ENCODE measurements around the gene LBHD2. TPM values are rescaled to one million over a fixed set of nuclear protein-coding genes. Genes with fewer than 3 reads are reported as not detected.

Gene LBHD2
- polyA plus RNA-seq, 1 donor from 2014 or later: not detected

GRCh38 chr14:103064978-103065377 is 19.0 kb upstream of the LBHD2 start:
- no peaks in the 10 kb centered on the region for H3K9me3 ChIP-seq (ENCODE audit: low read length)
- no peaks in the 10 kb centered on the region for H3F3A ChIP-seq (ENCODE audit: insufficient read depth, low read length, poor library complexity, severe bottlenecking)
- H3K9ac ChIP-seq (ENCODE audit: low read length): no peak overlapping the region
- H3K36me3 ChIP-seq (ENCODE audit: insufficient read depth, low read length): no peaks in the 10 kb centered on the region
- H4K20me1 ChIP-seq (ENCODE audit: insufficient read depth): no peaks in the 10 kb centered on the region
- H3K79me2 ChIP-seq (replicated peaks; ENCODE audit: insufficient read depth, low read length): no peaks in the 10 kb centered on the region
- no peak for TF ChIP-seq REST (IDR thresholded peaks at IDR 0.05; ENCODE audit: borderline replicate concordance)
- TF ChIP-seq POLR2AphosphoS5 (IDR thresholded peaks at IDR 0.05): no peak
- no peak for TF ChIP-seq SMC3 (conservative IDR thresholded peaks at IDR 0.05; ENCODE audit: poor library complexity)
- TF ChIP-seq MXI1 (conservative IDR thresholded peaks at IDR 0.05; ENCODE audit: poor library complexity, severe bottlenecking): no peak
- TF ChIP-seq, protein P1, sequence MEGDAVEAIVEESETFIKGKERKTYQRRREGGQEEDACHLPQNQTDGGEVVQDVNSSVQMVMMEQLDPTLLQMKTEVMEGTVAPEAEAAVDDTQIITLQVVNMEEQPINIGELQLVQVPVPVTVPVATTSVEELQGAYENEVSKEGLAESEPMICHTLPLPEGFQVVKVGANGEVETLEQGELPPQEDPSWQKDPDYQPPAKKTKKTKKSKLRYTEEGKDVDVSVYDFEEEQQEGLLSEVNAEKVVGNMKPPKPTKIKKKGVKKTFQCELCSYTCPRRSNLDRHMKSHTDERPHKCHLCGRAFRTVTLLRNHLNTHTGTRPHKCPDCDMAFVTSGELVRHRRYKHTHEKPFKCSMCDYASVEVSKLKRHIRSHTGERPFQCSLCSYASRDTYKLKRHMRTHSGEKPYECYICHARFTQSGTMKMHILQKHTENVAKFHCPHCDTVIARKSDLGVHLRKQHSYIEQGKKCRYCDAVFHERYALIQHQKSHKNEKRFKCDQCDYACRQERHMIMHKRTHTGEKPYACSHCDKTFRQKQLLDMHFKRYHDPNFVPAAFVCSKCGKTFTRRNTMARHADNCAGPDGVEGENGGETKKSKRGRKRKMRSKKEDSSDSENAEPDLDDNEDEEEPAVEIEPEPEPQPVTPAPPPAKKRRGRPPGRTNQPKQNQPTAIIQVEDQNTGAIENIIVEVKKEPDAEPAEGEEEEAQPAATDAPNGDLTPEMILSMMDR (IDR thresholded peaks at IDR 0.05; ENCODE audit: poor library complexity, severe bottlenecking): no peak
- TF ChIP-seq RAD21 (conservative IDR thresholded peaks at IDR 0.05): no peak
- TF ChIP-seq EZH2 (IDR thresholded peaks at IDR 0.05; ENCODE audit: borderline replicate concordance, insufficient read depth, low read length, poor library complexity, severe bottlenecking): no peak
- no peak for TF ChIP-seq TAF1 (IDR thresholded peaks at IDR 0.05; ENCODE audit: low read depth)
- TF ChIP-seq EP300 (conservative IDR thresholded peaks at IDR 0.05; ENCODE audit: poor library complexity, severe bottlenecking): no peak
- no peaks in the 10 kb centered on the region for H3K9me2 ChIP-seq (ENCODE audit: insufficient read depth, low read length)
- no peak overlapping the region for H3K27ac ChIP-seq (ENCODE audit: low read length)
- no peak overlapping the region for H3K4me2 ChIP-seq (ENCODE audit: low read length)
- H2AFZ ChIP-seq (ENCODE audit: low read depth, low read length): no peak overlapping the region
- H3K4me3 ChIP-seq (ENCODE audit: low read length): no peak overlapping the region
- no peaks in the 10 kb centered on the region for H3K27me3 ChIP-seq (ENCODE audit: insufficient read depth, low read depth, low read length)

DNA sequence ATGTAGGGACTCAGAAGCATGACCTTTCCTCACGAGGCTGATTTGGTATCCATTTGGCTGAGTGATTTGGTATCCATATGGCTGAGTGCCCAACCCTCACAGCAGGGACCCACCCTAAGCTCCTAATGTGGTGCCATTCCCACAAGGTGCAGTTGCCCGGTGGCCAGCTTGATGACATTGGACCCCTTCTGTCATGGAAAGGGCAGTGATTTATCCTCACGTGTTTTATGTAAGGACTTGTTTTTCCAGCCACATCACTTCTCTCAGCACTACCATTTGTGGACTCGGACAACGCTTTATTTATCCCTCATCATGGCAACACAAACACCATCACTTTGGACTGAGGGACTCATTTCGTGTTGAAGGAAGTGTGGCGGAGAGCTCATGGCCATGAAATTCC is 18.1 kb upstream of the LBHD2 start:
- TF ChIP-seq RAD21 (conservative IDR thresholded peaks at IDR 0.05) (no peak), MXI1 (conservative IDR thresholded peaks at IDR 0.05; ENCODE audit: poor library complexity, severe bottlenecking) (no peak), EZH2 (IDR thresholded peaks at IDR 0.05; ENCODE audit: borderline replicate concordance, insufficient read depth, low read length, poor library complexity, severe bottlenecking) (no peak), TAF1 (IDR thresholded peaks at IDR 0.05; ENCODE audit: low read depth) (no peak), POLR2AphosphoS5 (IDR thresholded peaks at IDR 0.05) (no peak), EP300 (conservative IDR thresholded peaks at IDR 0.05; ENCODE audit: poor library complexity, severe bottlenecking) (no peak), SMC3 (conservative IDR thresholded peaks at IDR 0.05; ENCODE audit: poor library complexity) (no peak)
- TF ChIP-seq, protein P1 (IDR thresholded peaks at IDR 0.05; ENCODE audit: poor library complexity, severe bottlenecking): no peak
- H3K36me3 ChIP-seq (ENCODE audit: insufficient read depth, low read length): no peaks in the 10 kb centered on the region
- H3K27me3 ChIP-seq (ENCODE audit: insufficient read depth, low read depth, low read length): no peaks in the 10 kb centered on the region
- H3K27ac ChIP-seq (ENCODE audit: low read length): no peak overlapping the region
- H3K9me3 ChIP-seq (ENCODE audit: low read length): no peaks in the 10 kb centered on the region
- H2AFZ ChIP-seq (ENCODE audit: low read depth, low read length): no peak overlapping the region
- H3K4me3 ChIP-seq (ENCODE audit: low read length): no peak overlapping the region
- no peaks in the 10 kb centered on the region for H3K79me2 ChIP-seq (replicated peaks; ENCODE audit: insufficient read depth, low read length)
- H3F3A ChIP-seq (ENCODE audit: insufficient read depth, low read length, poor library complexity, severe bottlenecking): no peaks in the 10 kb centered on the region
- H3K9me2 ChIP-seq (ENCODE audit: insufficient read depth, low read length): no peaks in the 10 kb centered on the region
- H4K20me1 ChIP-seq (ENCODE audit: insufficient read depth): no peaks in the 10 kb centered on the region
- no peak overlapping the region for H3K9ac ChIP-seq (ENCODE audit: low read length)
- H3K4me2 ChIP-seq (ENCODE audit: low read length): no peak overlapping the region

Data from neural cell (in vitro differentiated cells).